CD4-positive, alpha-beta T cell treated with Interleukin-12 subunit alpha and Interleukin-12 subunit beta, for 1 hour (primary cell): ENCODE measurements around the gene WDR90.
A peak's percentile ranks its signal among the peaks of the same experiment; 100 is the strongest.

Source experiments
- DNase-seq: peaks from one replicate; pipeline ENCODE4 v3.0.0-alpha.2; 2020

WDR90 gene

GRCh38 chr16:662095-662494 is 12.9 kb downstream of the WDR90 start:
- DNase-seq: no peak

DNA sequence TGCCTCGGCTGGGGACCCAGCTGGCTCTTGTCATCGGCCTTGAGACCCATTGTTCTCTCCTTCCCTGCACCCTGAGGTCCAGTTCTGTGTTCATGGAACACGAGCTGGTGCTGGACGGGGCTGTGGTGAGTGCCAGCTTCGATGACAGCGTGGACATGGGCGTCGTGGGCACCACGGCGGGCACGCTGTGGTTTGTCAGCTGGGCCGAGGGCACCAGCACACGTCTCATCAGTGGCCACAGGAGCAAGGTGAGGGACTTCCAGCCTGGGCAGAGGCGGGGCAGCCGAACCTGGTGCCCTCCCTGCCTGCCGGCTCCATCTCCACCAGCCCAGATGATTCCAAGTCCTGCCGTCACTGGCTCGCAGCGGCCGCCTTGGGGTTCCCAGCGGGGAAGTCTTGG is 13.4 kb downstream of the WDR90 start:
- DNase-seq: no peak

- no peak for DNase-seq
Measured at GRCh38 chr16:666572-666971, 17.4 kb downstream of the WDR90 start.

GRCh38 chr16:667113-667779 is 18.1 kb downstream of the WDR90 start:
- DNase-seq: no peak

- peak; percentile 94 for DNase-seq
Measured at GRCh38 chr16:667780-668518, 18.8 kb downstream of the WDR90 start, which contains the start of gene RHOT2. RHOT2 (plus strand) TSS chr16:668132; CDS start chr16:668200, 68 bp downstream.

DNA sequence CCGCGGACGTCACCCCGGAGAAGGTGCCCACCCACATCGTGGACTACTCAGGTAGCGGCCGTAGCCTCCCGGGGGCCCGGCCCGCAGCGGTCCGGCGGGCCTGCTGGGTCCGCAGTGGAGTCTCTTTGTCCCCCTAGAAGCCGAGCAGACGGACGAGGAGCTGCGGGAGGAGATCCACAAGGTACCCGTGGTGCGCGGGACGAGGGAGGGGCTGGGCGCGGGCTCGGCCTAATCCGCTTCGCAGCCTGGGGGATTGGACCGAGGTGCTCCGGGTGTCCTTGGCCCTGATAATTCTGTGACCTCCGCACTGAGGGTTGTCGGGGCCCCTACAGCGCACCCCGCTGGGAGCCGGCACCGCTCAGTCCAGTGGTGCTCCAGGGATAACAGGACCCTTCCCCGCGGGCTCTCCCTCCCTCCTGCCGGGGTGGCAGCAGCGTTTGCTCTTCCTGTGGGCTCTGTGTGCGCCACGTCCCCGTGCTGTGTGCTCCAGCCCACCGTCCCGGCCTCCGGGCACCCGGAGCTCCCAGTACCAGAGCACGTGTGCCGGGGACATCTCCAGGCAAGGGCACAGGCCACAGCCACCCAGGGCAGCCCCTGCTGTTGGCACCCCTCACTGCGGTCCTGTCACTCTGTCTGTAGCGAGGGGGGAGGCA is 19.5 kb downstream of the WDR90 start:
- no peak for DNase-seq

DNA sequence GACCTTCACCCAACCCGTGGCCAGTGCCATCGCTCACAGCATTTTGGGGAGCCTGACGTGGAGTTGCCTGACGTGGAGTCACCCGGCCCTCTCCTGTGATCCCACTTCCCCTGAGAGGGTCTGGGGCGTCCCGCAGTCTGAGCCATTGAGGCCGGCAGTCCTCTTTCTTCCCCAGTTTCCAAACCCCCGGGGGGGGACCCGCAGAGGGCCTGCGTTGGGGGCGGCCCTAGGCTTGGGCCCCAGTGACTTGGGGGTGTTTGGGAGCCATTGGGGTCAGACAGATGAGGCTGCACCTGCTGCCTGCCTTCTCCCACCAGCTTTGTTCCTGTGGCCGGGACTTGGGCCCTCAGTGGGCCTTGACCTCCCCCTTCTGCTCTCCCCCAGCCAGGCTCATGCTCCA is 20.5 kb downstream of the WDR90 start:
- DNase-seq: no peak

GRCh38 chr16:670485-671352 is 21.6 kb downstream of the WDR90 start:
- no peak for DNase-seq

DNA sequence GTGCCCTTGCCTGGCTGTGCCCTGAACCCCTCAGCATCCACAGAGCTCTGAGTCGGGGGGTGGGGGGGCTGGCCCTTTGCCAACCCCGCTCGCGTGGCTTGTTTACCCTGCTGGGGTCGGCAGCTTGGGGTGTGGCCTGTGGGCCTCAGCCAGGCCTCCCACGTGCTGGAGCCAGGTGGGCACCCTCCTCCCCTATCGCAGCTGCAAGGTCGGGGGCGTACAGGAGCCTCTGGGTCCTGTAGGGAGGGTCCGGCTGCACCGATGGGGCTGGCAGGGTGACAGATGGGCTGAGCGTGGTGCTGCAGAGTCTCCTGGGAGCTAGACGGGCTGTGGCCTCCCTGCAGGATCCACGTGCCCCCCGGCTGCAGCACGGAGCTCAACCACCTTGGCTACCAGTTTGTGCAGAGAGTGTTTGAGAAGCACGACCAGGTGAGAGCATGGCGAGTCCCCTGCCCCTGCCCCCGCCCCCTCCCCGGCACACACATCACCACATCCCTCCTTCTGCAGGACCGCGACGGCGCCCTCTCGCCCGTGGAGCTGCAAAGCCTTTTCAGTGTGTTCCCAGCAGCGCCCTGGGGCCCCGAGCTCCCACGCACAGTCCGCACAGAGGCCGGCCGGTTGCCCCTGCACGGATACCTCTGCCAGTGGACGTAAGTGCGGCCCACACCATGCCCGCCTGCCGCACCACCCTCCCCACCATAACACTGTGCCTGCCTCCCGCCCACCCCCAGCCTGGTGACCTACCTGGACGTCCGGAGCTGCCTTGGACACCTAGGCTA is 22.4 kb downstream of the WDR90 start:
- DNase-seq: no peak

GRCh38 chr16:672371-672770 is 23.2 kb downstream of the WDR90 start:
- no peak for DNase-seq

DNA sequence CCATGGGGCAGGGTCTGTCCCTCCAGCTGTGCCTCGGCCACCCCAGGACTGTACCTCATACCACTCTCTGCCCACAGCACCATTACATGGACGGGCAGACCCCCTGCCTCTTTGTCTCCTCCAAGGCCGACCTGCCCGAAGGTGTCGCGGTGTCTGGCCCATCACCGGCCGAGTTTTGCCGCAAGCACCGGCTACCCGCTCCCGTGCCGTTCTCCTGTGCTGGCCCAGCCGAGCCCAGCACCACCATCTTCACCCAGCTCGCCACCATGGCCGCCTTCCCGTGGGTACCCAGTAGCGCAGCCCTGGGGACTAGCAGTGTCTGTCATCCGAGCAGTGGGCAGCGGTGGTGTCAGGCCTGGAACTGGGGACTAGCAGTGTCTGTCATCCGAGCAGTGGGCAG is 23.7 kb downstream of the WDR90 start:
- no peak for DNase-seq

DNA sequence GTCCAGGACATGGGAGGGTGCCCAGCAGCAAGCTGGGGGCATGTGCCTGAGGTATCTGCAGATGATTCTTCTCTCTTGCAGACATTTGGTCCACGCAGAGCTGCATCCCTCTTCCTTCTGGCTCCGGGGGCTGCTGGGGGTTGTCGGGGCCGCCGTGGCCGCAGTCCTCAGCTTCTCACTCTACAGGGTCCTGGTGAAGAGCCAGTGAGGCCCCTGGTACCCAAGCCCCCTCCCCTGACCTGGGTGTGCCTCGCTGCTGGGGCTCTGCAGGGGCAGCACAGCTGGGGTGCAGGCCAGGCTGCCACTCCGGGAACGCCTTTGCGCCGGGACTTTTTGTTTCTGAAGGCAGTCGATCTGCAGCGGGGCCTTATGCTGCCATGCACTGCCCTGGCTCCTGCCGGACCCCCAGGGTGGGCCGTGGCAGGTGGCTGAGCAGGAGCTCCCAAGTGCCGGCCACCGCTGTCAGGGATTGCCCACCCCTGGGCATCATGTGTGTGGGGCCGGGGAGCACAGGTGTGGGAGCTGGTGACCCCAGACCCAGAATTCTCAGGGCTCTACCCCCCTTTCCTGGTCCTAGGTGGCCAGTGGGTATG is 24.3 kb downstream of the WDR90 start:
- DNase-seq: no peak

GRCh38 chr16:674214-674881 is 25.2 kb downstream of the WDR90 start:
- no peak for DNase-seq

DNA sequence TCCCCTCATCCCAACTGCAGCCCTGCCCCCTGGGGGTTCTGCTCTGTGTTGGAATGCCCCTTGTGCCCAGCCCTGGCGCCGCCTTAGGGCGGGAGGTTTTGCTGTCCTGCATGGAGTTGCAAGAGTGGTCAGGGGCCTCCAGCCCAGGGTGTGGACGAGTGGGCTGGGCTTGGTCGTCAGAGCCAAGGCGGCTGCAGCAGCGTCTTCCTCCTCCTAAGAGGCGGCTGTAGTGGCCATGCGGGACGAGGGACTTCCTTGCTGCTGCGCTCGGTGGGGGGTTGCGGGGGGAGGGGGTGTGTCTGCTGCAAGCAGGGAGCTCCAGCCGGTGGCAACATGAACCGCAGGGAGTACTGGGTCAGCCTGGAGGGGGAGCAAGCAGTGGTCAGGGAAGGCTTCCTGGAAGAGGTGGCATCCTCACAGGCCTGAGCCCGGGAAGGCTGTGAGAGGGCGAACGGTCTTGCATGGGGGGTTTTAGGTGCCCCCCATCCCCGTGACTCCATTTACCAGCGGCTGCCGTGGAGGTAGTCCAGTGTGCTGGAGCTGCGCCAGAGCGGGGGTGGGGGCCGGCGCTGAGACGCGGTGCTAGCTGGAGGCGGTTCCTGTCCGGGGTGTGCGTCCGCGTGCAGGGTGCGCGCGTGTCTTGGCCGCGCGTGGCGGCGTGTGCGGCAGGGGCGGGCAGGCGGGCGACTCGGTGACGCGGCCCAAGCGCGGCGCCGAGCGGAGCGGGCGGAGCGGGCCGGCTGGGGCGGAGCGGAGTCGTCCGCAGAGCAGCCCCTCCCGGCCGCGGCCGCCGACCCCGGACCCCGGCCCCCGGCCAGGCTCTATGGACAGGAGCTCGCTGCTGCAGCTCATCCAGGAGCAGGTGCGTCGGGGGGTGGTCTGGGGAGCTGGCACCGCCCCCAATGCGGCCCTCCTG is 26.1 kb downstream of the WDR90 start, which contains the start of gene RHBDL1:
Gene RHBDL1, plus strand, starts transcription at position 704 of the 916 bp plus-strand sequence. Its CDS starts 120 bp downstream, at position 824.
- no peak for DNase-seq

- no peak for DNase-seq
Measured at GRCh38 chr16:675884-676564, 26.9 kb downstream of the WDR90 start.

- DNase-seq: no peak
Measured at GRCh38 chr16:676565-676902, 27.4 kb downstream of the WDR90 start.

GRCh38 chr16:676913-677312 is 27.7 kb downstream of the WDR90 start:
- DNase-seq: peak; percentile 55

DNA sequence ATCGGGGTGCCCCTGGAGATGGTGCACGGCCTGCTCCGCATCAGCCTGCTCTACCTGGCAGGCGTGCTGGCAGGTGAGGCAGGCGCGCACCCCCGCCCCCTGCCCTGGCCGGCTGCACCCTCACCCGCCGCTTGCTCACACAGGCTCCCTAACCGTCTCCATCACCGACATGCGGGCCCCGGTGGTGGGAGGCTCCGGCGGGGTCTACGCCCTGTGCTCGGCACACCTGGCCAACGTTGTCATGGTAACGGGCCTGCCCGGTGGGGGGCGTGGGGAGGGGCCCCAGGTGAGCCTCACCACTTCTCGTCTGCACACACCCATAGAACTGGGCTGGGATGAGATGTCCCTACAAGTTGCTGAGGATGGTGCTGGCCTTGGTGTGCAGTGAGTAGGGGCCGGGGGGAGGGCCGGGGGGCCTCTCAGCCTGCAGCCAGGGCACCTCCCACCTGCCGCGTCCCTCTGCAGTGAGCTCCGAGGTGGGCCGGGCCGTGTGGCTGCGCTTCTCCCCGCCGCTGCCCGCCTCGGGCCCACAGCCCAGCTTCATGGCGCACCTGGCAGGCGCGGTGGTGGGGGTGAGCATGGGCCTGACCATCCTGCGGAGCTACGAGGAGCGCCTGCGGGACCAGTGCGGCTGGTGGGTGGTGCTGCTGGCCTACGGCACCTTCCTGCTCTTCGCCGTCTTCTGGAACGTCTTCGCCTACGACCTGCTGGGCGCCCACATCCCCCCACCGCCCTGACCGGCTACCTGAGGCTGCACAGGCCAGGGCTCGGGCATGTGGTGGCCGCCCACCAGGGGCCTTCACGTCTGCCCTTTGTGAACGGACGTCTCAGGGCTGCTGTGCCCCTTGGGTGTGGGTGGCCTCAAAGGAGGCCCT is 28.4 kb downstream of the WDR90 start:
- DNase-seq: no peak
